H1 (cell line): ENCODE data around the gene COMMD7.

Source experiments
- CTCF ChIP-seq, 3 experiments: IDR thresholded peaks; 1 replicate in 2 of 3; 2 replicates in 1 of 3; pipeline versions ENCODE4 v1.5.1 to v1.6.1; 2011; ENCODE audit warnings: low read length in 3 of 3, mild to moderate bottlenecking in 3 of 3, inconsistent platforms in 2 of 3, low read depth in 1 of 3, moderate library complexity in 1 of 3; ENCODE audit not compliant: insufficient read depth in 1 of 3; ENCODE audit errors: control extremely low read depth in 1 of 3
- EP300 ChIP-seq, 2 experiments: IDR thresholded peaks; 1 replicate in 1 of 2; 2 replicates in 1 of 2; pipeline ENCODE4 v1.6.1; 2011 to 2012; ENCODE audit warnings: low read depth in 2 of 2, low read length in 2 of 2, mild to moderate bottlenecking in 2 of 2, borderline replicate concordance in 1 of 2, inconsistent platforms in 1 of 2, moderate library complexity in 1 of 2
- GABPA ChIP-seq: IDR thresholded peaks from 2 replicates; pipeline ENCODE4 v1.6.1; 2011; ENCODE audit warnings: mild to moderate bottlenecking, low read length, moderate library complexity, borderline replicate concordance; ENCODE audit not compliant: insufficient read depth
- KDM1A ChIP-seq: fragments of 200-600, 300-600 bp; sonication (generic); IDR thresholded peaks from 2 replicates; pipeline ENCODE4 v1.7.1; 2016; ENCODE audit warnings: mild to moderate bottlenecking, low read length, borderline replicate concordance
- POLR2AphosphoS5 ChIP-seq: IDR thresholded peaks from 2 replicates; pipeline ENCODE4 v1.6.1; 2011; ENCODE audit warnings: low read depth, low read length
- RFX5 ChIP-seq: IDR thresholded peaks from 2 replicates; pipeline ENCODE4 v1.6.1; 2011; ENCODE audit warnings: low read depth, low read length, improper control_type of control experiment, borderline replicate concordance
- SP2 ChIP-seq: IDR thresholded peaks from 2 replicates; pipeline ENCODE4 v1.6.1; 2012; ENCODE audit warnings: mild to moderate bottlenecking, low read length, inconsistent platforms
- SRF ChIP-seq: IDR thresholded peaks from 2 replicates; pipeline ENCODE4 v1.6.1; 2011; ENCODE audit warnings: mild to moderate bottlenecking, low read depth, low read length, moderate library complexity
- TEAD4 ChIP-seq: IDR thresholded peaks from 2 replicates; pipeline ENCODE4 v1.6.1; 2012; ENCODE audit warnings: low read depth, low read length, inconsistent platforms, mixed read lengths
- YY1 ChIP-seq: IDR thresholded peaks from 2 replicates; pipeline ENCODE4 v1.6.1; 2011; ENCODE audit warnings: low read depth, mild to moderate bottlenecking, low read length

DNA sequence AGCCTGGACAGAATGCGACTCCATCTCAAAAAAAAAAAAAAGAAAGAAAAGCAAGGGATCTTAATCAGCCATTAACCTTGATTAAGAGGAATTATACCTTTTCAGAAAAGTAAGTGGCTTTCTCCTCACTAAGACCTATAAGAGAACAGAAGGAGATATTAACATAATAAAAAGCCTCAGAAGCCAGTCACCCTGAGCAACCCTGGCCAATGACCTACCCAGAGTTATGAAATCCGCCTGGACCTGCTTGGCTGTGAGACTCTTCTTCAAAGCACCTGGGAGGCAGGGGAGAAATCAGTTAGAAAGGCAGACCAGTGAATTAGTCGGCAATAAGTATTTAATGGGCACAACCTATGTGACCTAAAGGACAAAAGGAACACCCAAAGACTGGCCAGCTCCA lies 36.8 kb downstream of the COMMD7 start:
- TF ChIP-seq TEAD4 (no peak), POLR2AphosphoS5 (no peak), SP2 (no peak), CTCF (IDR thresholded peaks at IDR 0.05; ENCODE audit: control extremely low read depth in 1 of 3, insufficient read depth in 1 of 3, low read depth in 1 of 3, low read length in 3 of 3) (no peak), KDM1A (no peak), EP300 (IDR thresholded peaks at IDR 0.05; ENCODE audit: borderline replicate concordance in 1 of 2, low read depth in 2 of 2, low read length in 2 of 2) (no peak), YY1 (no peak), SRF (no peak), RFX5 (no peak), GABPA (no peak)
